Measurements from ENCODE around the gene AMOTL2. TPM values are rescaled to one million over a fixed set of nuclear protein-coding genes. Genes with fewer than 3 reads are reported as not detected.

AMOTL2 gene
- total and polyA plus RNA-seq, 9 of the 15 experiments (the other 6 are each of a cell fraction or from before 2014, with no cell fraction given): 0.12 to 0.31 TPM; not detected in 7

GRCh38 chr3:134323966-134324962 is 50.0 kb downstream of the AMOTL2 start:
- no peaks in the 10 kb centered on the region for H3K4me1 ChIP-seq (replicated peaks in 1 of 2; ENCODE audit: control insufficient read depth in 2 of 2, insufficient read depth in 2 of 2, low read length in 2 of 2)

More at GRCh38 chr3:134323966-134324962, 50.0 kb downstream of the AMOTL2 start:
- POLR2A ChIA-PET: no interaction called here
- under 1% methylated on average over 9 of the region's 10 CpGs for WGBS (ENCODE audit: insufficient coverage, low coverage, missing lambda C conversion rate)
- Histone ChIP-seq H3K79me2 (ENCODE audit: control insufficient read depth, insufficient read depth, low read length) (no peaks in the 10 kb centered on the region), H3K4me3 (no peak overlapping the region), H4K20me1 (replicated peaks; ENCODE audit: control insufficient read depth, insufficient read depth, low read length) (no peaks in the 10 kb centered on the region), H3K9ac (ENCODE audit: insufficient read depth in 1 of 2, low read depth in 2 of 2, low read length in 2 of 2) (no peak overlapping the region), H3K27me3 (ENCODE audit: control insufficient read depth in 2 of 2, insufficient read depth in 2 of 2, low read length in 2 of 2) (peaks cover 3 to 29% of the 10 kb centered on the region in 2 experiments; a peak in 3 of 5 replicates), H3K9me1 (ENCODE audit: control insufficient read depth, insufficient read depth, low read length) (no peaks in the 10 kb centered on the region), H3K9me3 (replicated peaks; ENCODE audit: control insufficient read depth, insufficient read depth, low read depth, low read length) (no peaks in the 10 kb centered on the region), H3K36me3 (ENCODE audit: control insufficient read depth, insufficient read depth, low read length) (no peaks in the 10 kb centered on the region), H3K27ac (ENCODE audit: extremely low read depth, low read depth, low read length) (no peak overlapping the region), H2AFZ (ENCODE audit: low read depth, low read length) (no peak overlapping the region), H3K4me2 (ENCODE audit: insufficient read depth, low read length) (no peak overlapping the region)
- CTCF ChIA-PET (ENCODE audit: low intra/inter-chr PET ratio): no interaction called here
- FAIRE-seq (no peak), ATAC-seq (no peak), DNase-seq (ENCODE audit: extremely low read depth in 1 of 4, low spot score in 3 of 4) (no peak)
- BruUV-seq (replicated peaks): no TSS peak
- TF ChIP-seq THAP7 (CRISPR knock-in tag; IDR thresholded peaks at IDR 0.05) (no peak), CBX8 (IDR thresholded peaks at IDR 0.05; ENCODE audit: borderline replicate concordance, extremely low read depth, low read depth, low read length, poor library complexity, severe bottlenecking) (no peak), ESRRA (IDR thresholded peaks at IDR 0.05; ENCODE audit: borderline replicate concordance, low read depth) (no peak), COPS2 (conservative IDR thresholded peaks at IDR 0.05) (no peak)
- TF ChIP-seq, protein P1, sequence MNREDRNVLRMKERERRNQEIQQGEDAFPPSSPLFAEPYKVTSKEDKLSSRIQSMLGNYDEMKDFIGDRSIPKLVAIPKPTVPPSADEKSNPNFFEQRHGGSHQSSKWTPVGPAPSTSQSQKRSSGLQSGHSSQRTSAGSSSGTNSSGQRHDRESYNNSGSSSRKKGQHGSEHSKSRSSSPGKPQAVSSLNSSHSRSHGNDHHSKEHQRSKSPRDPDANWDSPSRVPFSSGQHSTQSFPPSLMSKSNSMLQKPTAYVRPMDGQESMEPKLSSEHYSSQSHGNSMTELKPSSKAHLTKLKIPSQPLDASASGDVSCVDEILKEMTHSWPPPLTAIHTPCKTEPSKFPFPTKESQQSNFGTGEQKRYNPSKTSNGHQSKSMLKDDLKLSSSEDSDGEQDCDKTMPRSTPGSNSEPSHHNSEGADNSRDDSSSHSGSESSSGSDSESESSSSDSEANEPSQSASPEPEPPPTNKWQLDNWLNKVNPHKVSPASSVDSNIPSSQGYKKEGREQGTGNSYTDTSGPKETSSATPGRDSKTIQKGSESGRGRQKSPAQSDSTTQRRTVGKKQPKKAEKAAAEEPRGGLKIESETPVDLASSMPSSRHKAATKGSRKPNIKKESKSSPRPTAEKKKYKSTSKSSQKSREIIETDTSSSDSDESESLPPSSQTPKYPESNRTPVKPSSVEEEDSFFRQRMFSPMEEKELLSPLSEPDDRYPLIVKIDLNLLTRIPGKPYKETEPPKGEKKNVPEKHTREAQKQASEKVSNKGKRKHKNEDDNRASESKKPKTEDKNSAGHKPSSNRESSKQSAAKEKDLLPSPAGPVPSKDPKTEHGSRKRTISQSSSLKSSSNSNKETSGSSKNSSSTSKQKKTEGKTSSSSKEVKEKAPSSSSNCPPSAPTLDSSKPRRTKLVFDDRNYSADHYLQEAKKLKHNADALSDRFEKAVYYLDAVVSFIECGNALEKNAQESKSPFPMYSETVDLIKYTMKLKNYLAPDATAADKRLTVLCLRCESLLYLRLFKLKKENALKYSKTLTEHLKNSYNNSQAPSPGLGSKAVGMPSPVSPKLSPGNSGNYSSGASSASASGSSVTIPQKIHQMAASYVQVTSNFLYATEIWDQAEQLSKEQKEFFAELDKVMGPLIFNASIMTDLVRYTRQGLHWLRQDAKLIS (CRISPR knock-in tag; IDR thresholded peaks at IDR 0.05): no peak
- intact Hi-C loops (cut with micrococcal nuclease): no loop called here
- in situ Hi-C loops (cut with MboI): no loop called here

Data from K562 (cell line).